HG03378 (cell line): ENCODE measurements around the gene CERS3.

Source experiments
- ATAC-seq: cut with Tn5 transposase; IDR thresholded peaks from one replicate; pipeline ENCODE4 v1.9.1; 2021; ENCODE audit warnings: mild to moderate bottlenecking, moderate library complexity; ENCODE audit not compliant: unreplicated experiment

CERS3 gene

DNA sequence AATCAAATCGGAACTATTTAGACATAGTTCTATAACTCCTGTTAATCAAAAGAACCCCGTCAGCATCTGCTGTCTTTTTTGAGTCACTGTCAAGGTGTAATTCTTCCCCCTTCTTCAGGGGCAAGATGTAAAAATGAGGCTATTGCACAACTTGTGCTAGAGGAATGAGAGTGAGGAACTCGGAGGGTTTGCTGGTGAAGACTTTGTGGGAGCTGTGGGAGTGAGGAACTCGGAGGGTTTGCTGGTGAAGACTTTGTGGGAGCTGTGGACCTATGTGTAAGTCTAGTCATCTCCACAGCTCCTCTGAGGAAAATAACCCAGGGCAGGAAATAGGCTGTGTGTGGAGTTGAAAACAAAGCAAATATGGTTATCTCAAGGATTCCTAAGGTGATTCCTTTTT, 2.5 kb upstream of the CERS3 start:
- no peak for ATAC-seq

- no peak for ATAC-seq
Measured at GRCh38 chr15:100529556-100529955, 806 bp upstream of the CERS3 start.

DNA sequence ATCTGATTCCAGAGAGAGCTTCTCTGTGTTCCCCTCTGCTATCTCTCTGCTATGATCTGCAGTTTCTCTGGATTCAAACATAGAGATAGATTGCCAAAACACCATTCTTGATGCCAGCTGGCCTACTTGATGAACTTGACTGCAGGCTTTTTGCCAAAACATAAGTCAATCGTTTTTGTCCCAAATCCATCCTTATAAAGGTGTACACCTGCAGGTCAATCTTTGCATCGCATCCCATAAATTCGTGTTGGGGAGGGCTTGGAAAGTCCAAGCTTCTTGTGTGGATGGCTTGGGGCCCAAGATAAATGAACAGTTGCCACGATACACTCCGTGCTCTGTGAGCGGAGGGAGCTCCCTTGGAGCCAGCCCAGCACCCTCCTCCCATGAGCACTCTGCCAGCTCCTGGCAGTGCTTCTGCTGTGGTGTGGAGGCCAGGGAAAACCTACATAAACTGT, 2.7 kb downstream of the CERS3 start:
- no peak for ATAC-seq

GRCh38 chr15:100525436-100525835, 3.3 kb downstream of the CERS3 start:
- no peak for ATAC-seq

- ATAC-seq, result no peak
Measured at GRCh38 chr15:100524326-100524725, 4.4 kb downstream of the CERS3 start.

DNA sequence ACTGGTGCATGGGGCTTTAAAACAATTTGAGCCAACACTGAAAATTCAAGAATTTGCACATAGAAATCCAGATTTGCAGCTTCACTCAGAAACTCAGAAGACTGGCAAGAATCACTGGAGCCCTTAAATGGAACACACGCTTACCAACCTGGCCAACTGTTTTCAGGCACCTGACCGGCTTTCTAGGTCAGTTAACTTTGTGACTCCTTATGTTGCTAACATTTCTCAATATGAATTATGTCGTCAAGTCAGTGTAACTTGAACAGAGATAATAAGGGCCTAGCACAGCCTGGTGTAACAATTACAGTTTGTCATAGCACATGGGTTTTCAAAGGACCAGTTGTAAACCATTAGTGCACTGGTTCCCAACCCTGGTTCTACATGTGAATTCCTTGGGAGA, 6.8 kb downstream of the CERS3 start:
- ATAC-seq, result no peak

GRCh38 chr15:100520132-100520921, 8.4 kb downstream of the CERS3 start:
- no peak for ATAC-seq

- no peak for ATAC-seq
Measured at GRCh38 chr15:100517846-100518245, 10.9 kb downstream of the CERS3 start.

- no peak for ATAC-seq
Measured at GRCh38 chr15:100516643-100517512, 11.9 kb downstream of the CERS3 start.

DNA sequence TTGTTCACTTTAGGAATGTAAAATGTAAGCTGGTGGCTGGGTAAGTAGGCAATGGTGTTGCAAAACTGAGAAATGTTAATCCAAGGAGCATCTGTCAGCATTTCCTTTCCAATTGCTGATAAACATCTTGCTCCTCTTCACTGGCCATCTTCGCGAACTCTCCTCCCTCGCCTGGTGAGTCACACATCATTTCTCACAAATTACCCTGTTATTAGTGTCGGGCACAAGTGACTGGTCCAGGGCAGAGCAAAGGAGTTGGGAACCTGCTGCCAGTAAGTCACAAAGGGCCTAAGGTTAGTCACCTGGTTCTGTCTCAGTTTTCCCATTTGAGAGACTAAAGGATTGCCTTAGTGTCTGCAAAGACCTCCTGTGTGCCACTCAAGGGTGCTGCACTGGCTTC, 13.0 kb downstream of the CERS3 start:
- no peak for ATAC-seq

DNA sequence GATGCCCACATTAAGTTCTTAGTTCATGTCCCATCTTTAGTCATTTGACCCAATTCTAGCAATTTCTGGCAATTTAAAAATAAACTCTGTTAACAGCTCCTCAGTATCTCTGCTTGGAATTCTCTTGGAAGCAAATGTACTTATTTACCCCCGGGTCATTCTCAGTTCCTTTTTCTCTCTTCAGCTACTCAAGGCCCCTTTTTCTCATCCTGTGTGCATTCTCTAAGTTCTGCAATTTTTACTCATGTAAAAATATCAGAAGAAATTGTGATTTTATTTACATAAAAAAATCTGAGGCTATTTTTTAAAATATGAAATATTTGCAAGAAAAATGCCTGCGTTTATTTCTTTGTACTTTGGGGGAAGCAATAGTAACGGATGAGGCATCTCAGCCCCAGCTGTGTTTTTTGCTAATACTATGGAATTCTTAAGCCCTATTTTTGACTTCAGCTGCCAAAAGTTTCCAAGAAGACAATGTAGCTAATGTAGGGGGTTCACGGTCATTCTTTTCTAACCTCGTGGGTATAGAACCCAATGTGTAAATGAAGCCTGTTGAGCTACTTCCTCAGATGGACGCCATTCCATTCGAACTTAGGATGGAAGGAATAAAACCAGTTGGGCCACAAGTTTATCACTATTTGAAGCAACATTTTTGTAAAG, 20.0 kb downstream of the CERS3 start:
- no peak for ATAC-seq

DNA sequence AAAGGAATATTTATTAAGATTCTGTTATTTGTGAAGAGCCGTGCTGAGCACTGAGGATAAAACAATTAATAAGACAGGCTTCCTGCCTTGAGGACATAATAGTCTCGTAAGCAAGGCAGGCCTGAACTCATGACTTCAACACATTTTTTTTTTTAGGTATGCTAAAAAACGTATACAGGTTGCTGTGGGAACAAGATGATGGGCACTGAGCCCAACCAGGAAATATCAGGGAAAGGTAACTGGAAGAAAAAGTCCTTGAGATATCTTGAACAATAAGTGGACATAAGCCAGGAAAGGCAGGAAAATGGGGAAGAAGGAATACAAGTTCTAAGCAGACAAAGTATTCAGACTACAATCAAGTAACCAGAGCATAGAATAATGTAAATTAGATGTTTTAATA, 26.1 kb downstream of the CERS3 start:
- no peak for ATAC-seq

GRCh38 chr15:100501117-100501516, 27.6 kb downstream of the CERS3 start:
- ATAC-seq, result no peak

DNA sequence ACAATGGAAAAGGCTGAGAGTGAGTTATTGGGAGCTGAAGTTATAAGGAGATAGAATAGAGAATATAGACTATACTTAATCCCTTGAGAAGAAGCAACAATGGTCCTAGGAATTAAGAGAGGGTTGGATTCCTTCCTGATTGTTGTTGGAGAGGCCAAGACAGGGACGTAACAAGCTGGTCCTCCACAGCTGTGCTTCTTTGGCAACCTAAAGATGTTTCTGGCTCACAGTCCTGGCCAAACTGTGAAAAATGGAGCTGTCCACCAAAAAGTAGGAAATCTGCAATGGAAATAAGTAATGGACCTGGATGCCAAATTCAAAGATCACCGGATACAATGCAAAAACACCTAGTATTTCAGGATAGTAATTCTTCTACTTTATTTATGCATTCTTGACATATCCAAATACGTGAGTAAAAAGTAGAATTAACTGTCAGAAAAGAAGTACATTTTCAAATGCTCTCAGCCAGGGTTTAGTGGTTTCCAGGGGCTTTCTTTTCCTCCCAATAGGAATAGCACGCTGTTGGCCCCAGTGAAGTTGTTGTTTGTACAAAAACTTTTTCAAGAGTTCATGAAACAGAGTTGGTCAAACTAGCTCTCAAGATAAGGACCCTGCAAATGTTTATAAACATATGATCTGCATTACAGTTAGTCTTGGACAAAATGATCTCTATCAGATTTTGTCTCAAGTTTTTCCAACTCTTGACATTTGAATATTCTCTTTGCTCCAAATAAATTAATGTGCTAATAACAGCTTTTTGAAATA, 28.3 kb downstream of the CERS3 start:
- ATAC-seq, result no peak

DNA sequence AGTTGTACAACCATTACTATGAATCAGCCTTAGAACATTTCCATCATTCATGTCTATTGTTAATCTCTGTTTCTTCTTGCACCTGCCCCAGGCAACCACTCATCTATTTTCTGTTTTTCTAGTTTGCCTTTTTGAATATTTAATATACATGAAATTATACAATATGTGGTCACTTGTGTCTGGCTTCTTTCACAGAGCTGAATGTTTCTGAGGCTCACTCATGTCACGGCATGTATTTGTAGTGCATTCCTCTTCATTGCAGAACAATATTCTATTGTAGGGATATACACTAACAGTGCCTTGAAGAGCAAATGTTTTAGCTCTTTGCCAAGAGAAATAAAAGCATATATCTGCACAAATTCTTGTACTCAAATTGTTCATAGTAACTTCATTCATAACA, 32.9 kb downstream of the CERS3 start:
- ATAC-seq, result no peak

- no peak for ATAC-seq
Measured at GRCh38 chr15:100493213-100493612, 35.5 kb downstream of the CERS3 start.

GRCh38 chr15:100484443-100484842, 44.3 kb downstream of the CERS3 start:
- ATAC-seq, result no peak

DNA sequence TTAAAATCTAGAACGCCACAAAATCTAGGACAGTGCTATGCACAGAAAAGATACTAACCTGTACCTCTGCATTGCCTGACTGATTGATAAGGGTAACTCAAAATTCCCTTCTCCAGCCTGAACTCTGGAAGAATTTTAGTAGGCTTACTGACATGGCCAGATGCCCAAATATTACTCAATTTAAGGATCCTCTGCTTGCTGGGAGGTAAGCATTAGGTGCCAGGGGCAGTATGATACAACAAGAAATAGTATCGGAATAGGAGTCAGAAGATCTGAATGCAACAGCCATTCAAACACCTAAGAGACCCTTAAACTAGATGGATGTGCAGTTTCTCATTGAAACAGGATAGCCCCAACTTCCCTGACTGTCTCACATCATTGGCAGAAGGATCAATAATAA, 45.4 kb downstream of the CERS3 start:
- no peak for ATAC-seq

DNA sequence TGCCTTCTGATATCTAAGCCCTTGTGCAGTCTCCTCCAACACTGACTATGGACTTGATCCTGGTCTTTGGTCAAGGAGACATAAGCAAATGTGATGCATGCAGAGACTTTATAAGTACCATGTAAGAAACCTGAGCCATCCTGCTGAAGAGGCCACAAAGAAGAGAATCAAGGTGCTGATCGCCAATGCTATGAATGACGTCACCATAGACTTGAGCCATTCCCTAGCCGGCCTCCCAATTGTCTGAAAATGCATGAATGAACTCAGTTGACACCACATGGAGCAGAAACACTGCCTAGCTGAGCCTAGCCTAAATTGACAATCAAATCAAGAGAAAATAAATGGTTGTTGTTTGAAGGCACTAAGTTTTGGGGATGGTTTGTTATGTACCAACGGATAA, 51.9 kb downstream of the CERS3 start:
- no peak for ATAC-seq

DNA sequence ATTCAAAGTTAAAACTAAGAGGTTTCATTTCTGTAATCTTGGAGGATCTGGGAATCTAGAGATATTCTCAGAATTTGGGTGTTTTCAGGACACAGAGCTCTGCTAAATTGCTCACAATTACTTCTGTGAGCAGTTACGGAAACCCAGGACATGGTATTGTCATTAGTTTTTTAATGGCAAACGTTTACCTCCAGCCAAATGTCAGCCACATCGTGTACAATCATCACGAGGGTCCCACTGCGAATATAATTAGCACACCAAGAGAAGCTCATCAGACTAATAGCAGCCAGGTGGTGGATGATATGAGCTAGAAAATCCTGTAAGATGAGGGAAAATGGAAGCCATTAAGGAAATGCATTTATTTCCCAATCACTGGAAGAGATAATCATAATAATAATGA, 56.0 kb downstream of the CERS3 start:
- ATAC-seq, result no peak

DNA sequence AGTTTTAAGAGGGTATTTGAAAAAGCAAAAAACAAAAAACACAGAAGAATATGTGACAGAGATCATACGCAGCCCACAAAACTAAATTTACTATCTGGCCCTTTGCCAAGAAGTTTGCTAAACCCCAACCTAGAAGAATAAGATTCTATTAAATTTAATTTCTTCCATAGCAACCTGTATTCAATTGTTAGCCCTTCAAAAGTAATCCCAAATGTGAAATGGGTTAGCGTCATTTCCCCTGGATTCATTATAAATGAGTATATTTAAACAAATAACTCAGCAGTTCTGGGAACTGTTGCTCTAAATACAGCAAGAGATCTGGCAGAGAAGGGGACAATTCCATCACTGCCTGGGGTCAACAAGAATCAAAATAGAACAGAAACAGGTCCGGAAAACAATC, 56.8 kb downstream of the CERS3 start:
- ATAC-seq, result no peak
